BLaER1 (cell line): ENCODE measurements around the gene UBE2C.

Source experiments
- H3K27ac ChIP-seq: shearing (Covaris generic); formaldehyde crosslinking; 2 replicates; pipeline ENCODE4 v1.8.1; 2022
- H3K27me3 ChIP-seq: shearing (Covaris generic); formaldehyde crosslinking; 2 replicates; pipeline ENCODE4 v1.8.1; 2022
- H3K36me3 ChIP-seq: shearing (Covaris generic); formaldehyde crosslinking; 2 replicates; pipeline ENCODE4 v1.8.1; 2022
- H3K4me1 ChIP-seq: shearing (Covaris generic); formaldehyde crosslinking; 2 replicates; pipeline ENCODE4 v1.8.1; 2022
- H3K4me2 ChIP-seq: shearing (Covaris generic); formaldehyde crosslinking; 2 replicates; pipeline ENCODE4 v1.8.1; 2022
- H3K4me3 ChIP-seq: shearing (Covaris generic); formaldehyde crosslinking; 2 replicates; pipeline ENCODE4 v1.8.1; 2022
- H3K9ac ChIP-seq: shearing (Covaris generic); formaldehyde crosslinking; 2 replicates; pipeline ENCODE4 v1.8.1; 2022
- H3K9me3 ChIP-seq: shearing (Covaris generic); formaldehyde crosslinking; 2 replicates; pipeline ENCODE4 v1.8.1; 2022
- H4K20me1 ChIP-seq: shearing (Covaris generic); formaldehyde crosslinking; 2 replicates; pipeline ENCODE4 v1.8.1; 2022
- Cebpa-rat ChIP-seq: shearing (Covaris generic); IDR thresholded peaks from 2 replicates; pipeline ENCODE4 v1.8.1; 2022

Gene UBE2C

DNA sequence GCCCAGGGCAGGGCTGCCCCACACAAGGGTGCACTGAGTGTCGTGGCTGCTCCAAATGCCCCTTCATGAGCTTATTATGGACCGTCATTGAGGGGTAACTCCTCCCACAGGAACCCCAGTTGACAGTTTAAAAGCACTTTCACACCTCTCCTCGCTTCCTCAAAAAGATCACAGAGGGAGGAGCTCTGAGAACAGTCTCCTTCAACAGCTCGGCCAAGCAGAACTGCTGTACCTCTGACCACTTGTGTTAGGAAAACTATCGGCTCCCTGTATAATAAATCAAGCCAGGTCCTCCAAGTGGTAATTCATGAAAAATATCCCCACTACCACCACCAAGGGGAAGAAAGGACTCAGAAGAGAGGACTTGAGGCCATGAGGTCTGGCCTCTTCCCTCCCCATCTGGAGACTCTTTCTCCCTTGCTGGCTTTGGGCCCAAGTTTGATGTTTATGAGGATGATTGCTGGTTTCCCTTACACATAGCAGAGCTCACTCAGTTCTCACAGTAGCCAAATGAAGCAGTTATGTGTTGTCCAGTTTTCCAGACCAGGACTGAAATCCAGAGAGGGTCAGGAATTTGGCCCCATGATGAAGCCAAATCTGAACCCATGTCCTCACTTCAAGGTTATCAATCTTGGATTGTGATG lies 29.8 kb downstream of the UBE2C start:
- H3K9me3 ChIP-seq: no peaks in the 10 kb centered on the region
- H3K4me2 ChIP-seq: peak overlapping the region; percentile 61
- H4K20me1 ChIP-seq: no peaks in the 10 kb centered on the region
- peaks cover 16% of the 10 kb centered on the region for H3K4me1 ChIP-seq
- no peak for TF ChIP-seq Cebpa-rat
- H3K4me3 ChIP-seq: no peak overlapping the region
- no peaks in the 10 kb centered on the region for H3K27me3 ChIP-seq
- H3K27ac ChIP-seq: peak overlapping the region; percentile 58
- peak overlapping the region; percentile 7; the same call in 1 of the 2 replicates for H3K9ac ChIP-seq
- H3K36me3 ChIP-seq: peaks cover 66% of the 10 kb centered on the region

DNA sequence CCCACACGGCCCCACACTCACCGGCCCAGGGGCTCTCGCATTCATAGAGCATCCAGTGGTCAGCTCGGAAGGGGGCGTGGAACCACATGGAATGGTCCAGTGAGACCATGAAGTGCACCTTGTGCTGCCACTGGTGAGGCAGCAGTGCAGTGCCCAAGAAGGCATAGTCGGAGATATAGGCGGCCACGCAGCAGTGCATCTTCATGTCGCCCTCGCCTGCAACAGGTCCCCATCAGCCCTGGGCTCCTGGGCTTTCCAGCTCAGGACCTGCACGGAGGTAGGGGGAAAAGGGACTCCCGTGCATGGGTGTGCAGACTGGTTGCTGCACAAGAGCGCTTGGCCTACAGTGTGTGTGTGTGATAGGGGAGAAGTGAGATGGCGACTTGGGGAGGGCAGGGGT lies 31.1 kb downstream of the UBE2C start:
- Histone ChIP-seq H3K4me1 (peaks cover 16% of the 10 kb centered on the region), H4K20me1 (no peaks in the 10 kb centered on the region), H3K27me3 (no peaks in the 10 kb centered on the region), H3K4me2 (no peak overlapping the region), H3K27ac (no peak overlapping the region), H3K9me3 (no peaks in the 10 kb centered on the region), H3K4me3 (no peak overlapping the region), H3K36me3 (peaks cover 78% of the 10 kb centered on the region), H3K9ac (no peak overlapping the region)
- no peak for TF ChIP-seq Cebpa-rat

DNA sequence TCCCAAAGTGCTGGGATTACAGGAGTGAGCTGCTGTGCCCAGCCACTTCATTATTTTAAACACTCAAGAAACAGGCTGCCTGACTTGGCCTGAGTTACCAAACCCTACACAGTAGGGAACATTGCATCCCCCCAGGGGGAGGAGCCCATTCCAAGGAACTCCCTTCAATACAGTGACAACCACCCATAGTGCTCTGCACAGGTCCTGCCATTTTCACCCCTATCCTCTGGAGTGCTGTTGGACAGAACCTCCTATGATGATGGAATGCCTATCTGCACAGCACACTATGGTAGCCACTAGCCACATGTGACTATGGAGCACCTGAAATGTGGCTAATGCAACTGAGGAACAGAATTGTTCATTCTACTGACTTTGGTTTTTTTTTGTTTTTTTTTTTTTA lies 33.0 kb downstream of the UBE2C start:
- Histone ChIP-seq H3K36me3 (peaks cover 96% of the 10 kb centered on the region), H4K20me1 (no peaks in the 10 kb centered on the region), H3K27ac (no peak overlapping the region), H3K9me3 (no peaks in the 10 kb centered on the region), H3K4me1 (peaks cover 16% of the 10 kb centered on the region), H3K27me3 (no peaks in the 10 kb centered on the region), H3K4me3 (no peak overlapping the region), H3K9ac (no peak overlapping the region), H3K4me2 (no peak overlapping the region)
- TF ChIP-seq Cebpa-rat: no peak

DNA sequence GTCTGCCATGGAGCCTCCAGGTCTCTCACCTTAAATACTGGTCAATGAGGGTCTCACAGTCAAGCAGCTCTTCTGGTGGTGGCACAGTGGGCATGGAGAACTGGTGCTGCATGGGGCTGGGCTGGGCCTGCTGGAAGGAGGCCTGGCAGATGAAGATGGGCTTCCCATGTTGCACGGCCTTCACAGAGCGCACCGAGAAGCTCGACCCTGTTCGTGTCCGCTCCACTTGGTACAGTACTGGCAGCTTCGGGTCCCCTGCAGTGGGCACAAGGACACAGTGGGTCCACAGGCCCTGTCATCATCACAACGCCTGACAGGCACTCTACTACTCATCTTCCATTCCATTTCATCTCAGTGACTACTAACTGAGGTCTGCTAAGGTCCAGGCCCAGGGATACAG lies 36.0 kb downstream of the UBE2C start:
- H3K4me3 ChIP-seq: no peak overlapping the region
- no peak for TF ChIP-seq Cebpa-rat
- H3K4me2 ChIP-seq: no peak overlapping the region
- H3K4me1 ChIP-seq: no peaks in the 10 kb centered on the region
- H4K20me1 ChIP-seq: no peaks in the 10 kb centered on the region
- no peak overlapping the region for H3K27ac ChIP-seq
- no peak overlapping the region for H3K9ac ChIP-seq
- H3K27me3 ChIP-seq: no peaks in the 10 kb centered on the region
- H3K9me3 ChIP-seq: no peaks in the 10 kb centered on the region
- H3K36me3 ChIP-seq: peaks cover 95% of the 10 kb centered on the region

DNA sequence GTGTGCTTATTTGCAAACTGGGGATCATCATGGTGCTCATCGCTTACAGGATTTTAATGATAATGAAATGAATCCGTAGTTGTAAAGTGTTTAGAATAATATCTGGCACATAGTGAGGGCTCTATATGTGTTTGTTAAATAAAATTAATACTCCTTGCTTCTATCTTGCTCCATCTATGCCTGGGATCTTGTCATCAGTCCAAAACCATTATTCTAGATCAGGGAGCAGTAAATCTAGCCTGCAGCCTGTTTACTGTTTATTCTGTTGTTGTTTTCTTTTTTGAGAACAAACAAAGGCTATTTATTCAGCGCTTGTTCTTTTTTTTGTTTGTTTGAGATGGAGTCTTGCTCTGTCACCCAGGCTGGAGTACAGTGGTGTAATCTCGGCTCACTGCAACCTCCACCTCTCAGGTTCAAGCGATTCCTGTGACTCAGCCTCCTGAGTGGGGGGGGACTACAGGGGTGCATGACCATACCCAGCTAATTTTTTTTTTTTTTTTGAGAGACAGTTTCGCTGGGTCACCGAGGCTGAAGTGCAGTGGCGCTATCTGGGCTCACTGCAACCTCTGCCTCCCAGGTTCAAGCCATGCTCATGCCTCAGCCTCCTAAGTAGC lies 36.6 kb downstream of the UBE2C start:
- no peak overlapping the region for H3K27ac ChIP-seq

DNA sequence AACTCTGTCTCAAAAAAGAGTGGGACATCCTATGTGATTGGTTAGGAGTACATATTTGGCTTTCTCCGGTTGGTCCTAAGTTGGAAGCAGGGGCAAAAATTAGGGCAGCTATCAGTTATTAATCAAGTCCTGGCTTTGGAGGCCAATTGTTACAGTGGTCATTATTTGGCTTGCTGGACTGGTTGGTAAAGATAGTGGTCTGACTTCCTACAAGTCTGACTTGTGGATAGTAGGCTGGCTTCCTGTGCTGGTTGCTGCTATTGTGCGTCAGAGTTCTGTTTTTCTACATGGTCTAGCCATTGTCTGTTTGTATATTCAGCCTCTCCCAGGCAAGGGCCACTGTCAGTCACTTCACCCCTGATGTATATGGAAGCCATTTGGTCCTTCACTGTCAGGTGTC lies 37.8 kb downstream of the UBE2C start:
- Histone ChIP-seq H3K9me3 (no peaks in the 10 kb centered on the region), H3K4me3 (no peak overlapping the region), H3K4me2 (no peak overlapping the region), H3K36me3 (peaks cover 95% of the 10 kb centered on the region), H3K4me1 (no peaks in the 10 kb centered on the region), H3K9ac (no peak overlapping the region), H4K20me1 (no peaks in the 10 kb centered on the region), H3K27ac (no peak overlapping the region), H3K27me3 (no peaks in the 10 kb centered on the region)
- no peak for TF ChIP-seq Cebpa-rat

More for the DNA sequence above, 36.6 kb downstream of the UBE2C start:
- H3K36me3 ChIP-seq: peaks cover 95% of the 10 kb centered on the region
- no peak overlapping the region for H3K4me3 ChIP-seq
- H3K27me3 ChIP-seq: no peaks in the 10 kb centered on the region
- no peaks in the 10 kb centered on the region for H4K20me1 ChIP-seq
- no peaks in the 10 kb centered on the region for H3K9me3 ChIP-seq
- TF ChIP-seq Cebpa-rat: no peak
- H3K9ac ChIP-seq: no peak overlapping the region
- no peaks in the 10 kb centered on the region for H3K4me1 ChIP-seq
- no peak overlapping the region for H3K4me2 ChIP-seq

DNA sequence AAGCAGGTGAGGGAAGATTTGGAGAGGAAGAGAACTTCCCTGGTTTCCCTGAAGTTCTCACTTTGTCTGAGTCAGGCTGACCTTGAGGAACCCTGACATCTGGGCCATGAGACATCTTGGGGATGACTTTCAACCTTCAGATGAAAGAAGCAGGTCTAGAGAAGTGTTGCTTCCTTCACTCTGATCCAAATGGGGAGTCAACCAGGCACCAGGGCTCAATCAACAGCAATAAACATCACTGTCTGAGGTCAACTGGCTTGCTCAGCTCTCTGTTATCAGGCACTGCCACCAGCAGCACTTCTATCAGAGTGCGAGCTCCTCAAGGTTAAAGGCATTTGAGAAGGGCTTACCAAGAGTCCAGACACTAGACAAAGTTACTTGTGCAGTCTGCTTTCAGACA lies 38.5 kb downstream of the UBE2C start:
- Histone ChIP-seq H3K4me2 (no peak overlapping the region), H4K20me1 (no peaks in the 10 kb centered on the region)

DNA sequence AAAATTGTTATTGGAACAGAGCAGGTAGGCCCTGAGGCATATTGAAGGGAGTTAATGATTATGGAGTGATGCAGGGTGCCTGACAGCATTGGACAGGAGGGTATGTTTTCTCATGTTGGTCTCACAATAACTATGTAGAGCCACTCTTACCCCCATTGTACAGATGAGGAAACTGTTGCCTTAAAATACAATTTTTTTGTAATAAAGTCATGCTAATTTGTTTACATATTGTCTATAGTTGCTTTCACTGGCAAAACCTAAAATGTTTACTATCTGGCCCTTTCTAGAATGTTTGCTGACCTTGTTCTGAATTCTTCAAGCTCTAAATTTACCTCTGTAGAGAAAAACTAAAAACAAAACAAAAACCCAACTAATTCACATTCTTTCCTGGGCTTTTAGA lies 39.1 kb downstream of the UBE2C start:
- Histone ChIP-seq H3K4me1 (peaks cover 9% of the 10 kb centered on the region), H3K9ac (no peak overlapping the region), H3K27me3 (no peaks in the 10 kb centered on the region), H4K20me1 (no peaks in the 10 kb centered on the region), H3K4me2 (no peak overlapping the region), H3K36me3 (peaks cover 82% of the 10 kb centered on the region), H3K9me3 (no peaks in the 10 kb centered on the region), H3K4me3 (no peak overlapping the region), H3K27ac (no peak overlapping the region)
- no peak for TF ChIP-seq Cebpa-rat

More for the DNA sequence above, 38.5 kb downstream of the UBE2C start:
- H3K4me3 ChIP-seq: no peak overlapping the region
- H3K27me3 ChIP-seq: no peaks in the 10 kb centered on the region
- no peak overlapping the region for H3K9ac ChIP-seq
- H3K9me3 ChIP-seq: no peaks in the 10 kb centered on the region
- peaks cover 88% of the 10 kb centered on the region for H3K36me3 ChIP-seq
- no peak overlapping the region for H3K27ac ChIP-seq
- no peak for TF ChIP-seq Cebpa-rat
- peaks cover 4% of the 10 kb centered on the region for H3K4me1 ChIP-seq

DNA sequence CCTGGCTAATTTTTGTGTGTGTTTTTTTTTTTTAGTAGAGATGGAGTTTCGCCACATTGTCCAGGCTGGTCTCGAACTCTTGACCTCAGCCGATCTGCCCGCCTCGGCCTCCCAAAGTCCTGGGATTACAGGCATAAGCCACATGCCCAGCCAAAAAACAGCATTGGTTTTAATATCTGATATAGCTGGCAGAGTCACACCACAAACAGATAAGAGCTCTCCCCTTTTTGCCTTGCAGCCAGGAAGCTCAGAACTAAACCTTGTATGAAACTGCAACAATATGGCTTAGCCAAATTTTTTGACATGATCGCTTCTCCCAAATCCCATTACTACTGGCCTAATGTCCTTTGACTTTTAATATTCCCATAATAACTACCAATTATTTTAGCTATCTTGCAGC lies 39.9 kb downstream of the UBE2C start:
- peaks cover 13% of the 10 kb centered on the region for H3K4me1 ChIP-seq
- no peak for TF ChIP-seq Cebpa-rat

DNA sequence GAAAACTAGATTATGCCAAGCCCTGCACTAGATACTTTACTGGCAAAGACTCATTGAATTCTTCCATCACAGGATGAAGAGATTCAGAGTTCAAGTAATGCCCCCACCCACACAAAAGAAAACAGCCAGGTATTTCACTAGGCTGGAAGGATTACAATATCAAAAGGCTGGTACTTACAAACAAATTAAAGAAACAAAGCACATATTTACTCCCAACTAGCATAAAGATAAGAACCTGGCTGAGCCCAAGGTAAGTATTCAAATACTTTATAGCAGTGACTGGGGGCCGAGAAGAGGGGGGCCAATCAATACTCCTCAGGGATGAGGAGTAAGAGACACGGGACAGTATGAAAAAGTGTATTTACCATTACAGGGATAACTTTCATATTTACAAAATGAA lies 41.0 kb downstream of the UBE2C start:
- TF ChIP-seq Cebpa-rat: no peak
- no peak overlapping the region for H3K4me2 ChIP-seq
- H3K9me3 ChIP-seq: no peaks in the 10 kb centered on the region
- H3K27ac ChIP-seq: no peak overlapping the region
- H3K9ac ChIP-seq: no peak overlapping the region
- H3K4me1 ChIP-seq: peaks cover 19% of the 10 kb centered on the region
- no peak overlapping the region for H3K4me3 ChIP-seq
- H3K27me3 ChIP-seq: no peaks in the 10 kb centered on the region
- no peaks in the 10 kb centered on the region for H4K20me1 ChIP-seq
- peaks cover 64% of the 10 kb centered on the region for H3K36me3 ChIP-seq

More for the DNA sequence above, 39.9 kb downstream of the UBE2C start:
- Histone ChIP-seq H3K4me3 (no peak overlapping the region), H3K4me2 (no peak overlapping the region), H3K9me3 (no peaks in the 10 kb centered on the region), H3K9ac (no peak overlapping the region), H3K27ac (no peak overlapping the region), H3K27me3 (no peaks in the 10 kb centered on the region), H4K20me1 (no peaks in the 10 kb centered on the region), H3K36me3 (peaks cover 75% of the 10 kb centered on the region)
